HG03520 (cell line): ENCODE results near the gene RFTN1.

Source experiments
- ATAC-seq: cut with Tn5 transposase; IDR thresholded peaks from one replicate; pipeline ENCODE4 v1.9.1; 2021; ENCODE audit warnings: mild to moderate bottlenecking, moderate library complexity; ENCODE audit not compliant: unreplicated experiment

Gene RFTN1

GRCh38 chr3:16528581-16528993 lies 15.1 kb upstream of the RFTN1 start:
- ATAC-seq: no peak

GRCh38 chr3:16528106-16528505 lies 14.6 kb upstream of the RFTN1 start:
- ATAC-seq: no peak

GRCh38 chr3:16524196-16524595 lies 10.7 kb upstream of the RFTN1 start:
- no peak for ATAC-seq

GRCh38 chr3:16523778-16524177 lies 10.3 kb upstream of the RFTN1 start:
- no peak for ATAC-seq

DNA sequence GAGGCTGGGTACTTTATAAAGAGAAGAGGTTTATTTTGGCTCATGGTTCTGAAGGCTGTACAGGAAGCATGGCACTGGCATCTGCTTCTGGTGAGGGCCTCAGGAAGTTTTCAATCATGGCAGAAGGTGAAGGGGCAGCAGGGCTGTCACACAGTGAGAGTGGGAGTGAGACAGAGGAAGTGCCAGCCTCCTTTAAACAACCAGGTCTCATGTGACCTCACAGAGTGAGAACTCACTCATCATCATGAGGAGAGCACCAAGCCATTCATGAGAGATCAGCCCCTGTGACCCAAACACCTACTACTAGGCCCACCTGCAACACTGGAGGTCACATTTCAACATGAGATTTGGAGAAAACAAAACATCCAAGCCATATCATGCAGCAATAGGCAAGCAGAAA lies 9.3 kb upstream of the RFTN1 start:
- no peak for ATAC-seq

- peak; percentile 57 for ATAC-seq
These were observed 7.7 kb upstream of the RFTN1 start for GRCh38 chr3:16520970-16521881.

GRCh38 chr3:16520241-16520969 lies 6.9 kb upstream of the RFTN1 start:
- ATAC-seq: no peak

- no peak for ATAC-seq
These were observed 3.4 kb upstream of the RFTN1 start for GRCh38 chr3:16516695-16517481.

DNA sequence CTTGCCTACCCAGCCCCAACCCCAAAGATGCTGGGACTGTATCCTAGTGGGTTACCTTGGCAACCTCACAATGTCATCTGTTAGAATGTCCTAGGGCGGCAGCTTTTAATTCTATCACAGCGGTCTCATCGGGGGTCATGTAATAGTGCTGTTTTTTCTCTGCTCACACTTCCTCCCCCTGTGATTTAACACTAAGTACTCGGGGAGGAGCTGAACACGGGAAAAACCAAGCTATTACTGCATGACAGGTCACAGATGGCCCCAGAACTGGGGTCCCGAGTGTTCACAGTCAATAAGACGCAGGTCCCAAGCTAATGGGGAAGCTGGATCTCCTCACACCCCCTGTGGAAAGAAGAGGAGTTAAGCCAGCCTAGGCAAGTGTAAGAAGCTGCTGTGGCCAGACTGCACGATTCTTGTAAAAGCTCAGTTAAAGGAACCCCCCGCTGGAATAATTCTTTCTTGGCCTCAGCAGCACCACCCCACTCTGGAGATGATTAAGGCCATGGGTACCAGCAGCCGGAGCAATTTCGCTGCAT lies 2.5 kb upstream of the RFTN1 start:
- ATAC-seq: no peak

DNA sequence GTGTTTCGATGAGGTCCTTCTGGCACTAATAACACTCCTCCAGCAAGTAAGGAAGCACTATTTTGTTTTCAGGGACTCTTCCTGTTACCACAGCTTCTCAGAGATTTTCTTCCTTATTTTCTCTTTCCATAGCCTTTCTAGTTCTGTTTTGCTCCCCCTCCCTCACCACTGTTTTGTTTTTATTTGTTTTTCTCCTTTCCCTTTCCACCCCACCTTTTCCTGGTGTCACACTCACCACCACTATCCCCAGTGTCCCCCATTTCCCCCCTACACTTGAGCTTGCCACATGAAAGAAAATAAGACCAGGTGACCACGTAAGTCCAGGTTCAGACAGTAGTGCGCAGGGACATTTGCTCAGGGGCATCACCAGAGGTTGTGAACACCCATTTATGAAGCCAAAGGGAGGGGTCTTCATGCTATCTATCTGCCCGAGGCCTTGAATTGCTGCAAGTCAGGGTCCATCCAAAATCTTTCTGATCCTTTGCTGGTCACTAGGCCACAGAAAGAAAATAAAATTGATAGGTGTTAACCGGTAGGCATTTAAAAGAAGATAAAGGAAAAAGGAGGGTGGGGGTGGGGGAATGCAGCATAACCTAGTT lies 1.4 kb upstream of the RFTN1 start:
- no peak for ATAC-seq

GRCh38 chr3:16514021-16514700 lies 662 bp upstream of the RFTN1 start:
- no peak for ATAC-seq

- ATAC-seq: peak; percentile 5
These were observed 911 bp downstream of the RFTN1 start for GRCh38 chr3:16512435-16513140.

DNA sequence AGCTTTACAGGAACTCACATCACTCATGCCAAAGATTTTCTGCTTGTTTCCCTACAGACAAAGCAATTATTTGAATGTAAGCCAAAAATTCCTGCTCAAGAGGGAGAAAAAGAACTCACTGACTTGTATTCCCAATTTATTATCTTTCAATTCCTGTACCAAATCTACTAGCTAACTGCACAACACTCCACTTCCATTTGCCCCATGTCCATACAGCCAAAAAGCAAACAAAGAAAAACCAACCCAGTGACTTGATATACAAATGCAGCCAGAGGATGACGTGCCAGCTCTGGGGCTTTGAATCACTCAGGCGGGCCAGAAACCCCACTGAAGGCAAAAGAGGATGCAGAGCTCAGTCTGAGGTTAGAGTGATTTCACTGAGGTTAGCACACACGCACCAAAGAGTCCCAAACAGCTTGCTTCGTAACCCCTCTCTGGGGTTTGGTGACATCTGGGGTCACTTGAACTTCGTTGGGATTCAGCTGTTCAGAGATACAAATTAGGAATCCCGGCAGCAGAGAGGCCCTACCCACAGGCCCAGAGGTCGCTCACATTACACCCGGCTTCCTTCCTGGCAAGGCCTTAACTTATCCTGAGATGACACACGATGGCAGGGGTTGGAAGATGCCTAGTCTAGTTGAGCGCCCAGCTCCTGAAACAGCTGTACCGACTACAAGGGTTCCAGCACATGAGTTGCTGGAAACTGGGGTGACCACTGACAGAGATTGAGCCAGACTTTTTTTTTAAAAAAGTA lies 1.6 kb downstream of the RFTN1 start:
- peak; percentile 45 for ATAC-seq

DNA sequence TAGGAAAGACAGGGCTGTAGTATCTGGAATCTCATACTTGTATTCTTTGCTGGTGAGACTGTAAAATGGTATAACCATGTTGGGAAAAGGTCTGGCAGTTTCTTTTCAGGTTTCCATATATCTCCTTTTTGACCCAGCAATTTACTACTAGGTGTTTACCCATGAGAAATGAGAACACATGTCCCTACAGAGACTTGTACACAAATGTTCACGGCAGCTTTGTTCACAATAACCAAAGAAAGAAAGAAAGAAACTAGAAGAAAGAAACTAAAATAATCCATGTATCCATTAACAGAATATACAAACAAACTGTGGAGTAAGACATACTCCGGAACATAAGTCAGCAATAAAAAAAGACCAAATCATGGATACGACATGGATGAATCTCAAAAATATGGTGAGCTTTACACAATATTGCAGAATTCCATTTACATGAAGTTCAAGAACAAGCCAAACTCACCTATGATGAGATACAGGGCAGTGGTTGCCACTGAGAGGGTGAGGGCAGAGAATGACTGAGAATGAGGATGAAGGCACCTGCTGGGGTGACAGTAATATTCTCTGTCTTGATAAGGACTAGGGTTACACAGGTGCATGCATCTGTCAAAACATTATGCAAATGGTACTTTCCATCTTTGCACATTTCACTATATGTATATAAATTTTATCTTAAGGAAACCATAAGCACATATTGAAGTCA lies 2.7 kb downstream of the RFTN1 start:
- no peak for ATAC-seq

- peak; percentile 15 for ATAC-seq
These were observed 3.5 kb downstream of the RFTN1 start for GRCh38 chr3:16509721-16510619.

GRCh38 chr3:16508591-16508995 lies 4.9 kb downstream of the RFTN1 start:
- no peak for ATAC-seq

DNA sequence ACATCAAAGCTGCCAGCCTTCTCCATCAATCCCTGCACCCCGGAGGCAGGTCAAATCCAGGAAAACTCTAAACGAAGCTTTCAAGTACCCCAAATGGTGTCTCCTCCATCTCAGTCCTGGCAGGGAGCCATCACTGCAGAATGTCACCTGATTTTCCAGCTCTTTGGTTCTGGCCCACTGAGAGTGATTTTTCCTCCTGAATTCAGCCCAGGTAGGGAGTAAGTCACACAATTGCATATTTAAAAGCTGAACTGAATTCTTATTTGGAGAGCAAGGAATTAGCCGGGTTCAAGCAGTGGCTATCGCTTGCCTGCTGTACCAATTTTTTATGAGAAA lies 5.3 kb downstream of the RFTN1 start:
- ATAC-seq: no peak
